ENCODE measurements around the gene GMNC. TPM values are rescaled to one million over a fixed set of nuclear protein-coding genes. Genes with fewer than 3 reads are reported as not detected.

GMNC gene
- total RNA-seq, 5 donors from 2014 or later (not counting 1 experiment from before 2014, with no cell fraction given): not detected

DNA sequence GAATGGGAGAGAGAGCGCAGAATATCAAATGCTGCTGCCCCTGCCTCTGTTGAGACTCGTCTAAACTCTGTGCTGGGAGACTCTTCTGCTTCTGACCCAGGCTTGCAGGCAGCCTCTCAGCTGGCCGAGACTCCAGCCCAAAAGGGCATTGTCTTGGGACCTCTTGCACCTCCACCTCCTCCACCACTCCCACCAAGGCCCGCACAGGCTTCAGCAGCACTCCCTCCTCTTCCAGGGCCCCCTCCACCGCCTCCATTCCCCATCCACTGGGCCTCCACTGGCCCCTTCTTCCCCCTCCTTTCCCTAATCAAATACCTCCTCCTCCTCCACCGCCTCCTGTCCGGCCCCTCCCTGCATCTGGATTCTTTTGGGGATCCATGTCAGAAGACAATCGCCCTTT is 31.3 kb downstream of the GMNC start:
- H3K36me3 Mint-ChIP-seq: no peaks in the 10 kb centered on the region
- H3K4me3 Mint-ChIP-seq: no peak overlapping the region
- ChIA-PET POLR2A (no interaction called here), CTCF (no interaction called here)
- WGBS (ENCODE audit: insufficient coverage): 72% methylated on average over 6 of the region's 8 CpGs
- Histone ChIP-seq H3K27me3 (replicated peaks in 1 of 2; ENCODE audit: control insufficient read depth in 2 of 2, extremely low read depth in 1 of 2, insufficient read depth in 2 of 2, low read length in 1 of 2) (no peaks in the 10 kb centered on the region), H3K9me3 (no peaks in the 10 kb centered on the region), H3K27ac (ENCODE audit: low read length) (no peak overlapping the region), H3K36me3 (ENCODE audit: control insufficient read depth in 2 of 2, extremely low read depth in 1 of 2, insufficient read depth in 1 of 2, low read length in 1 of 2) (no peaks in the 10 kb centered on the region), H3K4me3 (ENCODE audit: control insufficient read depth in 1 of 2, extremely low read depth in 1 of 2, low read length in 1 of 2) (no peak overlapping the region), H3K4me1 (ENCODE audit: control insufficient read depth in 1 of 2, extremely low read depth in 1 of 2, insufficient read depth in 2 of 2, low read length in 2 of 2) (no peaks in the 10 kb centered on the region)
- H3K4me1 Mint-ChIP-seq: no peaks in the 10 kb centered on the region
- H3K27ac Mint-ChIP-seq: no peak overlapping the region
- DNase-seq: no peak
- no peak for ATAC-seq (replicated peaks in 1 of 4)
- H3K9me3 Mint-ChIP-seq: no peaks in the 10 kb centered on the region
- no peaks in the 10 kb centered on the region for H3K27me3 Mint-ChIP-seq

DNA sequence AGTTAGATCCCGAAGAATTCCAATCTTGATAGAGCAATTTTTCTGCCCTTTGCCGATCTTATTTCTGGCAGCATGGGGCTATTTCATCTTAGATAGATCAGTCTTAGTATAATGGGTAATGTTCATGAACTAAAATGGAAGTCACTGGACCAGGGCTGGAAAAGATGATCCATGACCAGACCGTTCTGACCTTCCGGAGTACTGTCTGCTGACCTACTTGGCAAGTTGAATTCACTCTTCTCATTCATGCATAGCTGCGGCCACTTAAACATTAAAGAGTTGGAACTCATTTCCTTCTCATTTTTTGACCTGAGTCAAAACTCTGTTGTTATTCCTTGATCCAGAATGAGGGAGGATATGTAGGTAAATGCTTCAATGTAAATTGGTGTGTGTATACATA is 32.5 kb downstream of the GMNC start:
- H3K4me3 ChIP-seq (ENCODE audit: control insufficient read depth in 1 of 2, extremely low read depth in 1 of 2, low read length in 1 of 2): no peak overlapping the region
- no peak overlapping the region for H3K4me3 Mint-ChIP-seq
- no peaks in the 10 kb centered on the region for H3K36me3 ChIP-seq (ENCODE audit: control insufficient read depth in 2 of 2, extremely low read depth in 1 of 2, insufficient read depth in 1 of 2, low read length in 1 of 2)
- H3K27me3 Mint-ChIP-seq: no peaks in the 10 kb centered on the region
- ChIA-PET CTCF (no interaction called here), POLR2A (no interaction called here)
- no peaks in the 10 kb centered on the region for H3K27me3 ChIP-seq (replicated peaks in 1 of 2; ENCODE audit: control insufficient read depth in 2 of 2, extremely low read depth in 1 of 2, insufficient read depth in 2 of 2, low read length in 1 of 2)
- ATAC-seq (replicated peaks in 1 of 4): no peak
- H3K36me3 Mint-ChIP-seq: no peaks in the 10 kb centered on the region
- no peaks in the 10 kb centered on the region for H3K4me1 ChIP-seq (ENCODE audit: control insufficient read depth in 1 of 2, extremely low read depth in 1 of 2, insufficient read depth in 2 of 2, low read length in 2 of 2)
- no peaks in the 10 kb centered on the region for H3K9me3 ChIP-seq
- no peaks in the 10 kb centered on the region for H3K4me1 Mint-ChIP-seq
- WGBS (ENCODE audit: insufficient coverage): 86% methylated on average over 2 of the region's 5 CpGs
- no peak overlapping the region for H3K27ac Mint-ChIP-seq
- H3K27ac ChIP-seq (ENCODE audit: low read length): no peak overlapping the region
- H3K9me3 Mint-ChIP-seq: no peaks in the 10 kb centered on the region
- no peak for DNase-seq

DNA sequence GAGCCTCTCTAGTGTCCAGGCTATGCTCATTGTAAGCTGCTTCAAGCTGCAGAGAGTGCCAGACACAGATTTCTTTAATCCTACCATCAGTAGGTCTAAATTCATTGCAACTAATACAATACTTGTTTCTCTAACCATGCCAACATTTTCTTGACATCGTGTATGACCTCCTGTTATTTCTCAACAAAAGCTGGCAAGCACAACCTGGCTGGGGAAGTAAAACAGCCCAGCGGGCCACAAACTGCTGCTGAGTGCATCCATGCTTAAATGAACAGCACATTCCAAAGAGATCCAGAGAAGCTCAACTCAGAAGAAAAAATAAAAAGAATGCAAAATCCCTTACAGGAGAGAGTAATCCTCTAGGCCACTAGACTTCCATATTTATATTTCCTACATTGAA is 36.5 kb downstream of the GMNC start:
- Mint-ChIP-seq H3K9me3 (no peaks in the 10 kb centered on the region), H3K4me3 (no peak overlapping the region), H3K36me3 (no peaks in the 10 kb centered on the region), H3K4me1 (no peaks in the 10 kb centered on the region), H3K27me3 (peaks cover 0 to 4% of the 10 kb centered on the region in 2 donors), H3K27ac (no peak overlapping the region)
- no peaks in the 10 kb centered on the region for H3K27me3 ChIP-seq (replicated peaks in 1 of 2; ENCODE audit: control insufficient read depth in 2 of 2, extremely low read depth in 1 of 2, insufficient read depth in 2 of 2, low read length in 1 of 2)
- H3K4me3 ChIP-seq (ENCODE audit: control insufficient read depth in 1 of 2, extremely low read depth in 1 of 2, low read length in 1 of 2): no peak overlapping the region
- CTCF ChIA-PET: no interaction called here
- ATAC-seq (replicated peaks in 1 of 4) (no peak), DNase-seq (no peak)
- H3K4me1 ChIP-seq (ENCODE audit: control insufficient read depth in 1 of 2, extremely low read depth in 1 of 2, insufficient read depth in 2 of 2, low read length in 2 of 2): no peaks in the 10 kb centered on the region
- no peaks in the 10 kb centered on the region for H3K9me3 ChIP-seq
- POLR2A ChIA-PET: no interaction called here
- no peak overlapping the region for H3K27ac ChIP-seq (ENCODE audit: low read length)
- H3K36me3 ChIP-seq (ENCODE audit: control insufficient read depth in 2 of 2, extremely low read depth in 1 of 2, insufficient read depth in 1 of 2, low read length in 1 of 2): no peaks in the 10 kb centered on the region
- 60% methylated on average over 1 of the region's 2 CpGs for WGBS (ENCODE audit: insufficient coverage)

DNA sequence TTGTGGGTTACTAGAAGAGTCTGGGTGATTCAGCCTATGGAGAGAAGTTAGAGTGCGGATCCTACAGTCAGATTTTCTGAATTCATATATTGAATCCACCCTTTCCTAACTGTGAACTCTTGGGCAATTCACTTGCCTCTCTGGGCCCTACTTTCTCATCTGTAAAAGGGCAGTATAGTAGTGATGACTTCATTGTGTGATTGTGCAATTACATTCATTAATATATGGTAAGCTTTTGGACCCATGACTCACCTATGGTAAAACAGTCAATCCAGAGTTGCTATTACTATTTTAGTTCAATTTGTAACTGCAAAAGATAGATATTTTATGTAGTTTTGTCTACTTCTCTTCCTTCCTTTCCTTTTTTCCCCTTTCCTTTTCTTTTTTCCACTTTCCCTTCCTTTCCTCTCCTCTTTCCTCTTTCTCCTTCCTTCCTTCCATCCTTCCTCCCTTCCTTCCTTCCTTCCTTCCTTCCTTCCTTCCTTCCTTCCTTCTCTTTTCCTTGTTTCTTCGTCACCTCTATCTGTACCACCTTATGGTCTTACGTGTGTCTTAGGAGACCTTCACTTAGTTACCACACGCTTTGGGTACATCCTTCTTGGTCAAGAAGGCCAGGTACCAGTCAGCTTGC is 37.0 kb downstream of the GMNC start:
- H3K4me3 ChIP-seq (ENCODE audit: control insufficient read depth in 1 of 2, extremely low read depth in 1 of 2, low read length in 1 of 2): no peak overlapping the region
- Mint-ChIP-seq H3K4me1 (no peaks in the 10 kb centered on the region), H3K27me3 (peaks cover 0 to 4% of the 10 kb centered on the region in 2 donors), H3K9me3 (no peaks in the 10 kb centered on the region), H3K27ac (no peak overlapping the region), H3K36me3 (no peaks in the 10 kb centered on the region), H3K4me3 (no peak overlapping the region)
- ATAC-seq (replicated peaks in 1 of 4) (no peak), DNase-seq (no peak)
- no peaks in the 10 kb centered on the region for H3K27me3 ChIP-seq (replicated peaks in 1 of 2; ENCODE audit: control insufficient read depth in 2 of 2, extremely low read depth in 1 of 2, insufficient read depth in 2 of 2, low read length in 1 of 2)
- 100% methylated on average over 3 of the region's 4 CpGs for WGBS (ENCODE audit: insufficient coverage)
- H3K27ac ChIP-seq (ENCODE audit: low read length): no peak overlapping the region
- no peaks in the 10 kb centered on the region for H3K4me1 ChIP-seq (ENCODE audit: control insufficient read depth in 1 of 2, extremely low read depth in 1 of 2, insufficient read depth in 2 of 2, low read length in 2 of 2)
- H3K36me3 ChIP-seq (ENCODE audit: control insufficient read depth in 2 of 2, extremely low read depth in 1 of 2, insufficient read depth in 1 of 2, low read length in 1 of 2): no peaks in the 10 kb centered on the region
- ChIA-PET CTCF (no interaction called here), POLR2A (no interaction called here)
- H3K9me3 ChIP-seq: no peaks in the 10 kb centered on the region

GRCh38 chr3:190811775-190812480 is 50.6 kb downstream of the GMNC start:
- peak in 1 of 35 experiments; percentile 4 for DNase-seq
- no peak overlapping the region for H3K4me3 ChIP-seq (ENCODE audit: control insufficient read depth in 1 of 2, extremely low read depth in 1 of 2, low read length in 1 of 2)
- no peak overlapping the region for H3K4me3 Mint-ChIP-seq
- WGBS (ENCODE audit: insufficient coverage): 58% methylated on average over 7 of the region's 14 CpGs
- no peaks in the 10 kb centered on the region for H3K4me1 ChIP-seq (ENCODE audit: control insufficient read depth in 1 of 2, extremely low read depth in 1 of 2, insufficient read depth in 2 of 2, low read length in 2 of 2)
- no peaks in the 10 kb centered on the region for H3K4me1 Mint-ChIP-seq
- H3K27ac Mint-ChIP-seq: no peak overlapping the region
- CTCF ChIA-PET: no interaction called here
- peaks cover 4 to 19% of the 10 kb centered on the region in 2 donors for H3K27me3 Mint-ChIP-seq
- POLR2A ChIA-PET: no interaction called here
- no peaks in the 10 kb centered on the region for H3K36me3 Mint-ChIP-seq
- H3K27ac ChIP-seq (ENCODE audit: low read length): no peak overlapping the region
- no peaks in the 10 kb centered on the region for H3K9me3 ChIP-seq
- no peaks in the 10 kb centered on the region for H3K27me3 ChIP-seq (replicated peaks in 1 of 2; ENCODE audit: control insufficient read depth in 2 of 2, extremely low read depth in 1 of 2, insufficient read depth in 2 of 2, low read length in 1 of 2)
- no peaks in the 10 kb centered on the region for H3K36me3 ChIP-seq (ENCODE audit: control insufficient read depth in 2 of 2, extremely low read depth in 1 of 2, insufficient read depth in 1 of 2, low read length in 1 of 2)
- ATAC-seq (replicated peaks in 1 of 4): no peak
- peaks cover 3% of the 10 kb centered on the region in 3 donors for H3K9me3 Mint-ChIP-seq

DNA sequence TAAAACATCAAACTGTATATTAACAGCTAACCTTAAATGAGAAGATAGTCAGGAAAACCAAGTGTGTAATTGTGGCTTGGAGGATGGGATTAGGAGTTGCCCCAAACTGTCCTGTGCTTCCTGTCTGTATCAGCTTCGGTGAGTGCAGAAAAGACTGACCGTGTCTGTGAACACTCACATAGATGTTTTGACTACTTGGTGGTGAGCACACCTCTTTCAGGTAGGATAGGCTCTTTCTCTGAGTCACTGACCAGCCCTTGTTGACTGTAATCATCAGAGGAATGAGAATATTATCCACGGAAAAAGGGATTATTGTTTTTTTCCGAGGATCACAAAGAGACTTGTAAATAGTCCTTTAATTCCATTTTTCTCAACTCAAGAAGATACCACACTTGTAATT is 51.5 kb downstream of the GMNC start:
- H3K36me3 Mint-ChIP-seq: no peaks in the 10 kb centered on the region
- Histone ChIP-seq H3K4me1 (ENCODE audit: control insufficient read depth in 1 of 2, extremely low read depth in 1 of 2, insufficient read depth in 2 of 2, low read length in 2 of 2) (no peaks in the 10 kb centered on the region), H3K27ac (ENCODE audit: low read length) (no peak overlapping the region), H3K36me3 (ENCODE audit: control insufficient read depth in 2 of 2, extremely low read depth in 1 of 2, insufficient read depth in 1 of 2, low read length in 1 of 2) (no peaks in the 10 kb centered on the region), H3K9me3 (no peaks in the 10 kb centered on the region), H3K27me3 (replicated peaks in 1 of 2; ENCODE audit: control insufficient read depth in 2 of 2, extremely low read depth in 1 of 2, insufficient read depth in 2 of 2, low read length in 1 of 2) (no peaks in the 10 kb centered on the region), H3K4me3 (ENCODE audit: control insufficient read depth in 1 of 2, extremely low read depth in 1 of 2, low read length in 1 of 2) (no peak overlapping the region)
- peaks cover 0 to 2% (median 0%) of the 10 kb centered on the region in 3 donors for H3K9me3 Mint-ChIP-seq
- no peak overlapping the region for H3K27ac Mint-ChIP-seq
- DNase-seq (no peak), ATAC-seq (replicated peaks in 1 of 4) (no peak)
- no peak overlapping the region for H3K4me3 Mint-ChIP-seq
- no peaks in the 10 kb centered on the region for H3K4me1 Mint-ChIP-seq
- ChIA-PET POLR2A (no interaction called here), CTCF (no interaction called here)
- 72% methylated on average over 3 of the region's 4 CpGs for WGBS (ENCODE audit: insufficient coverage)
- H3K27me3 Mint-ChIP-seq: peaks cover 4 to 19% of the 10 kb centered on the region in 2 donors

Measured in T-cell (primary cell).